HG03457 (cell line): ENCODE results near the gene KCNJ10.

Experiments
- ATAC-seq: cut with Tn5 transposase; IDR thresholded peaks from one replicate; pipeline ENCODE4 v1.9.1; 2021; ENCODE audit warnings: moderate number of reproducible peaks; ENCODE audit not compliant: unreplicated experiment

Gene KCNJ10

DNA sequence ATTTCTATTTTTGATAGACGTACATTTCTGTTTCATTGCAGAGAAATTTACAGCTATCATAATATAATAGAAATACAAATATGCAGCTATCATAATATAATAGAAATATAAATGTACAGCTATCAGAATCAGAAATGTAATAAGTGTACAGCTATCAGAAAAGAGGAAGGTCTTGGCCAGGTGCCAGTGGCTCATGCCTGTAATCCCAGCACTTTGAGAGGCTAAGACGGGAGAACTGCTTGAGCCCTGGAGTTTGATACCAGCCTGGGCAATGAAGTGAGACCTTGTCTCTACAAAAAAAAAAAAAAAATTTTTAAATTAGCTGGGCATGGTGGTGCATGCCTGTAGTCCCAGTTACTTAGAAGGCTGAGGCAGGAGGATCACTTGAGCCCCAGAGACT is 76.0 kb downstream of the KCNJ10 start:
- no peak for ATAC-seq

DNA sequence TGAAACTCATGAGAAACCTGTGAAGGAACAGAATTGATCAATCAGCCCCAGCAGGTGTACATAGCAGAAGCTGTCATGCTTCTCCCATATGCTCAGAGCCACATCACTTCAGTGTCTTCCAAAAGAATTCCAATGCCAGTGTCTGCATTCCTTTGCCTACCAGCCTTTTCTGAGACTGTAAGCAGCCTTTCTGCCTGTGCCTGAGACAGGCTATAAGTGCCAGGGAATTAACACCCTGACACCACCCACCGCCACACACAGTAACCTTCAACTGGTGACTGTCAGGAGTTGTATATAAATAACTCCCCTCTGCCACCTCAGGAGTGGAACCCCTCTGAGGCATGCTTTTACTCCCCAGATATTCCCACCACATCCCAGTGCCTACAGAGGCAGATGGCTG is 77.8 kb downstream of the KCNJ10 start:
- ATAC-seq = no peak

DNA sequence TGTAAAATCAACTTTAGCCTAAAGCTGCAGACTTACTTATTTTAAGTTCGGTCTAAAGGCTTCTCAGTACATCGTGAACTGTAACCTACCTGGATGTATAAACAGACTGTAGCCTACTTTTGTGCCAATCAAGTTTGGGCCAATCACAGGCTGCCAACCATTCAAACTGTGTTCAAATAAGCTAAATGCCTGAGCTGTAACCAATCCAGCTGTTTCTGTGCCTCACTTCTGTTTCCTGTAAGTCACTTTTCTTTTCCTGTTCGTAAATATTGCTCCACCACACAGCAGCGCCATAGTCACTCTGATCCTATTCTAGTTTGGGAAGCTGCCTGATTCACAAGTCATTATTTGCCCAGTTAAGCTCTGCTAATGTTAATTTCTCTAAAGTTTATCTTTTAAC is 78.4 kb downstream of the KCNJ10 start:
- no peak for ATAC-seq

DNA sequence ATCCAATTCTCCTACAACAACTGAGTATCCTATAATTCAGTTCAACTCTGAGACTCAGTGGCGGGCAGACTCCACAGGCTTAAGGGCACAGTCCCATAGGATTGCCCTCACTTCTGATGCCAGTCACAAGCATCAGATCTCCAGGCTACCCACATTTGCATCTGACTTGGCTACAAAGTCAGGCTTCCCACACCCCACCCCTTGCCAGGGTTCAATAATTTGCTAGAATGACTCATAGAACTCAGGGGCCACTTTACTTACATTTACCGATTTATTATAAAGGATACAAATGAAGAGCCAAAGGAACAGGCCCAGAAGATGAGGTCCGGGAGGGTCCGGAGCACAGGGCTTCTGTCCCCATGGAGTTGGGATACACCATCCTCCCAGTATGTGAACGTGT is 80.0 kb downstream of the KCNJ10 start:
- ATAC-seq = no peak

DNA sequence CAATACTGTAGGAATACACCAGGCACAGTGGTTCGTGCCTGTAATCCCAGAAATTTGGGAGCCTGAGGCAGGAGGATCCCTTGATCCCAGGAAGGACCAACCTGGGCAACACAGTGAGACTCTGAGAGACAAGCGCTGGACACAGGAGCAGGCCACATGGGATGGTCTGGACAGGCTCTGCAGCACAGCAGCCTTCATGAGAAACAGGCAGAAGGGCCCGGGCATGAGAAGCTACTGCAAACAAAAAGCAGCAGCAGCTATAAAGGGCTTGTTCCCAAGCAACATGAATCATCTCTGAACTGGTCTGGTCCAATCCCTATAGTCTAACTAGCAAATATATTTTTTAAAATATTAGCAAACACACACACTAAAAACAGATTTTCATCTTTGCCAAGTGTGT is 80.4 kb downstream of the KCNJ10 start:
- ATAC-seq = no peak

DNA sequence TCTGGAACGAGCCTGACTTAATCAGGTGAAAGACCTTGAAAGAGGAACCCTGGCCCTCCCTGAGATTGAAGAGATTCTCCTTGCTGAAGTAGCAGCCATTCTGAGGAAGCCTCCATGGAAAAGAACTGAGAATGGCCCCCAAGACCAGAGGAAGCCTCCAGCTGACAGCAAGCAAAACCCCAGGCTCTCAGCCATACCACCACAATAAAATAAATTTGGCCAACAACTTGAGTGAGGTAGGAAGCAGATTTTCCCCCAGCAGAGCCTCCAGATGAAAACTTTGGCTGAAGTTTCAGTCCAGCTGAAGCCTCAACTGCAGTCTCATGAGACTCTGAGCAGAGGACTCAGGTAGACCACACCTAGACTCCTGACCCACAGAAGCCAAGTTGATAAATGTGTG is 82.0 kb downstream of the KCNJ10 start:
- ATAC-seq = no peak

DNA sequence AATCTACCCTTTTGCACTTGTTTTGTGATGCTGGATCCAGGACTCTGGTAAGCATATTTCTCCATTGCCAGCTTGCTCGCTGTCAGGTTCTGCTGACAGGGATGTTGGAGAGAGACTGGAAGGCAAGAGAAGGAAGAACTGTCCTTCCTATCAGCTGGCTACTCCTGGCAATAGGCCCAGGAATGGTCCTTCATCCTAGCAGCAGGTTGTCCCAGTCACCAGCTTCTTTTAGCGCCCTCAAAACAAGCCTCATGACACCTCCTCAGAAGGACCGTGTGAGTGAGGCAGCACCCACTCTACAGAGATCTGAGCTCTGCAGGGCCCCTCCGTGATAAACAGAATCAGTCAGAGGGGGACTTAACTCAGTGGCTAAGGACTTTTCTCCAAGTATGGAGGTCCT is 82.8 kb downstream of the KCNJ10 start:
- no peak for ATAC-seq

DNA sequence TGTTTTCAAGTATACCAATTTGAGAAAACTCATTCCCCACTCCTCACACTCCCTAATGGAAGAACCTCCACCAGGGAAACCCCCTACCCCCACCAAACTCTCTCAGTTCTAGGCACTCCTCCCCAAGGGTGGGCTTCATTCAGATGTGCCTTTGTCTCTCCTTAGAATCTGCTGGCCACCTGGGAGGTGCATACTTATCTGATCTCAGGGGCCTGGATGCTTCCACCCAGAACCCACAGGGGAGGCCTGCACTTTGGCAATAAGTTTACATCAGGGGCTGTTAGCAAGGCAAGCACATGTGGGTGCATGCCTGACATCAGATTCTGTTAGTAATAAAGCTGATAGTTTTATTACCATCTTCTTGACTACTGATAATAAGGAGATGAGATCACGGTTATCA is 83.4 kb downstream of the KCNJ10 start:
- no peak for ATAC-seq

DNA sequence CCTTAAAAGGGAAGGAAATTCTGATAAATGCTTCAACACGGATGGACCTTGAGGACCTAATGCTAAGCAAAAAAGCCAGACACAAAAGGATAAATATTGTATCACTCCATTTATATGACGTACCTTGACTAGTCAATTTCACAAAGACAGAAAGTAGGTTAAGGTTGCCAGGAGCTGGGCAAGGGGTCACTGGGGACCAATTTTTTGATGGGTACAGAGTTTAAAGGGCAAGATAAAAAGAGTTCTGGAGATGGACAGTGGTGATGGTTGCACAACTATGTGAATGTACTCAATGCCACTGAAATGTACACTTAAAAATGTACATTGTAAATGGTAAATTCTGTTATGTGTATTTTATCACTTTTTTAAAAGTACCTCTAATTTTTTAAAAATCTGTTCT is 83.9 kb downstream of the KCNJ10 start:
- ATAC-seq = no peak

DNA sequence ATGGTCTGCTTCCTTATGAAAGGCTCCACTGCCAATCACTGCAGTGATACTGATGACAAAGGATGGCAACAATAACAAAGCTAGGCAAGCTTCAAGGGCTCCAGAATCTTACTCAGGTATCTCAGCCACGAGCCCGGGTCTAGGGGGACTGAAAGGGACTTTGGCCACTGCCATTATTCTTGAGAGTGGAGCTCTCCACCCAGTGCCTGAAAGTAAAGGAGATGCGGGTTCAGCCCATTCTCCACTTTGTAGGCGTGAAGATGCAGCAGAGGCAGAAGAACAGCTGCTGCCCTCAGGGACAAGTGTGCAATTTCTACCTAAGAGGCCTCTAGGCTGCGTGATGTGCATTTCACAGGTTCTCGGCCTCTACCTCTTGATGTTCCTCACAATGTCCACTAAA is 84.5 kb downstream of the KCNJ10 start:
- ATAC-seq = no peak

DNA sequence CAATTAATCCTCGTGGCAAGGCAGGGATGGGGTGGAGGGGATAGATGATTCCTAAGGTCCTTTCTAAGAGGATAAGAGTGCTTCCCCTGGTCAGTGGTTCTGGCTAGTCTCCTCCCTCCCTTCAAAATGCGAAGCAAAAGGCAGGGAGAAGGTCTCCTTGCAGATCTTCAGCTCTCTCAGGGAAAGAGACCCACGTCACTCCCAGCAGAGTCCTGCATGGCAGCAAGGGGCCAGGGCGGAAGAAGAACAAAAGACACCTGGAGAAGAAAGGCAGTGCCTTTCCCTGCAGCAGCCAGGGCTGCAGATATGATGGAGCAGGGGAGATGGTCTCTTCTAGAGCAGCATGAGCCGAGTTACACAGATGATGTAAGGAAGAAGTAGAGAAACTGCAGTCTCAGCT is 86.3 kb downstream of the KCNJ10 start:
- ATAC-seq = no peak

DNA sequence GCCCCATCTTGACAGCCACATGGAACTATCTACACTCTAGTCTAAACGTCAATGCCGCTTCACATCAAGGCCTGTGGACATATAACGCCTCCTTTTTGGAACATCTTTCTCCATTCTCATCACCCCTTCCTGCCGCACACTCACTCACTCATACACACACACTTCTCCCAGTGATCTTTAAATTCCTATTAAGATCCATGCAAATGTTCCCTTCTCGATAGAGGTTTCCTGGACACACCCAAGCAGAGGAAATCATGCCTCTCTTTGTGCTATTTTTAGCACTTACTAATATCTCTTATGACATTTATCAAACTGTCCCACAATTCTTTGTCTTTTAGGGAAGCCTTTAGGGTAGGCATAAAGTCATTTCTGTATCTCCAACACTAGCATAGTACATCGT is 87.7 kb downstream of the KCNJ10 start:
- ATAC-seq = no peak

DNA sequence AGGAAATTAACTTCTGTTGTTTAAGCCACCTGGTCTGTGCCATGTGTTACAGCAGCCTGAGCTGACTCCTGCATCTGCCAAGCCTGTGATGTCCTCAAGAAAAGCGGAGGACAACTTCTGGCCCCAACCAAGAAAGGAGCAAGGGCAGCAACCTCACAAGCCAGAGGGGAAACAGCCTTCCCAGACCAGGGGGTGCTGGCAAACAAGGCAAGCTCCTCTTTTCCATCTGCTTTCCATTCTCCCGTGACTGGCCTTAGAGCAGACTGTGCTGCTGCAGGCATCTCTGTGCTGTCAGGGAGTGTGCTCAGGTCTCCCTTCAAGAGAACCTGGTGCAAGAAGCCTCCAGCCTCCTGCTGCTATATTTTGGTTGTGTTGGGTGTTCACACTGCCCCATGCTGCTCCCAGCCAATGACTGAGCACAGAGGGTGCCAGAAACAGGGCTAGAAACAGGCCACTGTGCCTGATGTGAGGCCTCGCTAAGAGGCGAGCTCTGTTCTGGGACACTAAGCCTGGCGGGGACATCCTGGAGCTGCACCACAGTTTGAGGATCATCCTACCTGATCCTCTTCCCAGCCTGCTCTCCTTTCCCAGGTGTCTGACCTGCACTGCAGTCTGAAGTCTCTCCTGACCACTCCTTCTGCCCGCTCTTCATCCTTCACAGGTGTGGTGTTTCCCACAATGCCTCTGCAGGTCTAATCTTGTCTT is 88.5 kb downstream of the KCNJ10 start:
- ATAC-seq = no peak

DNA sequence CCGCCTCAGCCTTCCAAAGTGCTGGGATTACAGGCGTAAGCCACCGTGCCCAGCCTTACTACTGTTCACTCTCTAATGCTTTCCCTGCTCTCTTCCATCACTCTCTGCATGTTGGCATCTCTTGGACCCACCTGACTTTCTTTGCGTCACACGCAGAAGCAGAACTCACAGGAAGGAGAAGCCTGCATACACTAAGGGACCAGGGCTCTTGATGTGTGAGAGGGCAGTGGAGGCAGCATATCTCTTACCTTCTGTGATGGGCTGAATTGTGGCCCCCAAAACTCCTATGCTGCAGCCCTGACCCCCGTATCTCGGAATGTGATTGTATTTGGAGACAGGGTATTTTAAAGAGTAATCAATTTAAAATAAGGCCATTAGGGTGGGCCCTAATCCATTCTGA is 89.2 kb downstream of the KCNJ10 start:
- ATAC-seq = no peak

DNA sequence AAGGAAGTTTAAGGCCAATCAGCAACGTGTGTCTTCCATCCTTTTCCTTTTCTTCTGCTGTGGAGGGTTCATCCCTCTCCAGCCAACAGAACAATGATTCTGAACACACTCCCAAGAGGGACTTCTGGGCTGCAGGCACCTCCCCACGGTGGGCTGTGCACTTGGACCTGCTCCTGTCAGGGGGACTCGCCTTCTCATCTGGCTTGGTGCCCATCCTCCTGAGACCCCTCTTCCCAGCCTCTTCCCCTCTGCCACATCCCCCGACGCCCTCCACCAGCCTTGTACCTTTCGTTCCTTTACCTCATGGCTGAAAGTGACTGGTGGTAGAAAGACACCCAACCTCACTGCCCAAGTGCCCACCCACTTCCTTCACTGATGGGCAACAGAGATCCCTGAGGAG is 89.9 kb downstream of the KCNJ10 start:
- ATAC-seq = no peak

DNA sequence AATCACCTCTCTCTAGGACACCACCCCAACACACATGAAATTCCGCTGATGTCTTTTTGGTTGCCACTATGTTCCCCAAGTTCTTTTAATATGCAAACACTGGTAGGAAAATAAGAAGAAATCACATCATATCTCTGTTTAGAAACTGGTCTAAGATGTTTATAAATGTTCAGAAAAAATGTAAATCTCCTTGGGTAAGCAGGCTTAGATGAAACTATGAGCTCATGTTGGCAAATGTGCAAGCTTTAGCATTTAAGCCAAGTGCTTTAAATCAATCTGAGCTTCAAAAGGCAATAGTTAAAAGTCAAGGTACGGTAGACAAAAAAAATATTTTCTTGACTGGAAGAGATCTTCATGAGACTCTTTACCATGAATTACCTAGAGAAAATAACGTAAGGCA is 90.7 kb downstream of the KCNJ10 start:
- no peak for ATAC-seq

DNA sequence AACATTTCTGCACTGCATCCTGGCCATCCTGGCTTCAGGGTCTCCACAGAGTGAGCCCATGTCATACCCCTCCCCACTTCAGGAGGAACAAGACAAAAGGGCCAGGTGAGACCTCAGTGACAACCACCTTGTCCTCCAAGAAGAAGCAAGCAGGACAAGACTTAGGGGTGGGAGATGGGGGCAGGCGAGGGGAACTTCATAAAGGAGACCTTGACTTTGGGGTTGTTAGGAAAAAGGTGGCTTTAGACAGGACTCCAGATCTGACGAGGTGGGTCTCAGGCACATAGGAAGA is 91.9 kb downstream of the KCNJ10 start:
- ATAC-seq = no peak

DNA sequence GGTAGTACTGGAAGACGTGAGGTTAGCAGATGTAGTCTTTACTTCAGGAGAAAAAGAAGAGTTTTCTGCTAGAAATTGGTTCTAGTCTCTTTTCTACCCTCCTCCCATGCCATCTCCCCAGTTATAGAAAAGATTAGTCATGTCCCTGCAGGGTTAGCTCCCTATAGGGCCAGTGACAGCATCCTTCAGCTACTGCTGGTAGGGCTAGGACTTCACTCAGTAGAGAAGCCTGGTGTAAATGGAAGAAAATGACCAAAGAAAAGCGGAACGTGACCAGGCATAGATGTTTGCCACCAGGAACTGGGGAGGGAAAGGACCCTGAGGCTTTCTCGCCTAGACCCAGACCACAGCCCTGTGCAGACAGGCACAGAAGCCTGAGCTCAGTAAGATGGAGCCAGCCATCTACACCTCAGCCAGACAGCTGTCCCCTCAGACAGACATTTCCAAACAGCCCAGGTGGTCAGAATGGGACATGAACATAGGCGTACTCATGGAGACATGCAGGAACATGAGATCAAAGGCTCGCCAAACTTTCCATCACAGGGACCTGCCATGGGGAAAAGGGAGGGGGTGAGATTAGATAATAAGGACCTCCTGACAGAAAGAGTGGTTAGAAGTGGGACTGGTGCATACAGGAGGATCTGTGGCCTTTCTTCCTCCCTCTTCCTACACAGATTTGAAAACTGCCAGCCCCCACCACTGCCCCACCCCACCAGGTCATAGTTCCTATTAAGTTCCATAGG is 92.4 kb downstream of the KCNJ10 start:
- no peak for ATAC-seq

DNA sequence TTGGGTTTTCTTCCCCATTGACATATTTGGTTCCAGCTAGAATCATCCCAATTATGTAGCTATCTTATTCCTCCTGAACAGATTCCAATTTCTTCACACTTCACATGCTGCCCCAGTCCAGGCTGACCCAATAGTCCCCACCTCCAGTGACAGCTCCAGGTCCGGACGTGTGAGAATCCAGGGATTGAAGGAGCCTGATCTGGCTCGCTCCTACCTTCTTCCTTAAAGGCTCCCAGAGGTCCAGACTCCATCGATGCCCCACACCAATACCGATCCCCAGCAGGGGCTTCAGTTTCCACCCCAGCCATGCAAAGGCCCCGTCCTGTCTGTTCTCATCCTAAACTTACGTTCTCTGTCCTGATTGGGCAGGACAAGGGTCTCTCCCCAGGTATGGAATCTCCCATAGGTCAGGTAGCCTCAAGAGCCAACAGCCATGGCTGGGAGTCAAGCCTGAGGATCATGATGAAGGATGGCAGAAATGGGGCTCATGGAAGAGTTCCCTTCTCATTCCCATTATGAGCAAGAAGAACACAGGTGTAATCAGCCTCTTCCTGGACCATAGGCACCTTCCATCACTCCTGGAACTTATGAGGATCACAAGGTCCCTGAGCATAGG is 95.5 kb downstream of the KCNJ10 start:
- no peak for ATAC-seq

DNA sequence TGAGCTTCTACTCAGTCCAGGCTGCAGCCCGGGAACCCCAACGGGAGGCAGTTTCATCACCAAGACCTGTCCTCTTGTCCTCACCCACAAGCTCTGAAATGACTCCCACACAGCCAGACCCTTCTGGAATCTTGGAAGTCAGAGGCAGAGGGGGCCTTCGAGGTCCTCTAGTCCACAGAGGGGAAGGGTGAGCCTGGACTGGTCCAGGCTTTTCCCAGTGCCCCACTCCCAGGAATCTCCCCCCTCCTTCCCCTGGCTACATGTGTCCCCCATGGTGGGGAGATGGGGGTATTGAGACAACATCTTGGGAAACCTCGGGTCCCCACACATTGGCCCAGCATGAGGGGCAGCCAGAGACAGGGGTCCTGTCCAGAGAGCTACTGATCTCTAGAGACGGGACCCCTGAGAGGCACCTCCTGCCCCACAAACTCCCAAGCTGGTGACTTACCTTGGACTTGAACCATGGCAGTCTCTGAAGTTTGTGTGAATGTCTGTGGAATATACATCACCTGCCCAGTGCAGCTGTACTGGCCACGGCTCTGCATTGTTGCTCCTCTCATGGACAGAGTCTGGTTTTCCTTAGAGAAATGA is 96.5 kb downstream of the KCNJ10 start:
- ATAC-seq = no peak

DNA sequence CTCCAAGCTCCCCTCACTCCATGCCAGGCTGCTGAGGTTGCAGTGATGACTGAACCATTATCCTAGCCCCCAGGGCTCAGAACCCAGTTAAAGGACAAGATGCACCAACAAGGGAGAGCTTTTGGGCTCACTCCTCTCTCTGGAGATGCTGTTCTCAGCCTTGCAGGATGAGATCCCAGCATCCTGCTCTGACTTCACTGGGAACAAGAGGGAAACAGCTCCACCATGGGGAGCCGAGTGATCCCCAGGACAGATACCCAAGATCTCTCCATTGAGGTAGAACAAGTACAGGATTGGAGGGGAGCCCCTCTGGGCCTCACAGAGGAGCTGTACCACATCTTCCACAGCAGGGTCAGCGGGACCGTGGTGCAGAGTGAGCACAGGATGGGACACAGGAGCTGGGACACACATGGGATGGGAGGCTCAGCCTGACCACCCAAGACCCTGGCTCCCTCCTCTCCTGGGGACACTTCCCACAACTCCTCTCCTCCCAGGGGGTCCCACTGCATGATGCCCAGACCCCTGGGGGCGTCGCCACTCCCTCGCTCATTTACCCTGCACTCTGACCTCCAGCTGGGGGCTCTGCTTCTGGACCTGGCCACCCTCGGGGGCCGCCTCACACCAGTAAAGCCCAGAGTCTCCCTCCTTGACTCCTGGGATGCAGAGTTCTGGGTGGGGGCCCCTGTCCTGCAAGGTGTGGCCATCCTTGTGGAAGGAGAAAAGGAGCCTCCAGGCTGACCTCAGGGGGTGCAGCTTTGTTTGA is 97.3 kb downstream of the KCNJ10 start:
- no peak for ATAC-seq
